Endothelial cell of umbilical vein (primary cell): Measurements from ENCODE around the gene CUL3. TPM values are rescaled to one million over a fixed set of nuclear protein-coding genes. Genes with fewer than 3 reads are reported as not detected.

Source experiments
- BruUV-seq: library from RNA; stranded (reverse); fragments of 400-500 nt; replicated peaks from 2 replicates; lab custom pipeline; 2021; lab: Mats Ljungman, UMichigan
- CTCF ChIA-PET: fragments of 300-600, 350-600 bp; sonication (Branson Sonifier 250); formaldehyde crosslinking; loops from one replicate; lab custom pipeline; 2021; ENCODE audit warnings: antibody characterized with exemption, inconsistent platforms; lab: Charles Lee
- POLR2A ChIA-PET: fragments of 300-600, 350-600 bp; sonication (Branson Sonifier 250); formaldehyde crosslinking; loops from one replicate; lab custom pipeline; 2021; ENCODE audit warnings: antibody characterized with exemption, inconsistent platforms; lab: Charles Lee
- DNase-seq: peaks from one replicate; pipeline ENCODE4 v3.0.0-alpha.2; 2011; ENCODE audit warnings: low read depth, low spot score
- FAIRE-seq: peaks from 2 replicates; lab custom pipeline; 2011; peaks lifted over from hg19 to GRCh38; lab: Jason Lieb, UNC
- H2AFZ ChIP-seq: 2 replicates; pipeline ENCODE4 v1.6.0; 2012; ENCODE audit warnings: low read depth, low read length, control low read depth, inconsistent platforms
- H3K27ac ChIP-seq: 2 replicates; pipeline ENCODE4 v1.5.1; 2011; ENCODE audit warnings: low read depth, mild to moderate bottlenecking, control low read depth, low read length, moderate library complexity; ENCODE audit not compliant: insufficient read depth
- H3K27me3 ChIP-seq, 2 experiments: 2 replicates each; pipeline versions ENCODE4 v1.6.0 to v1.6.1; 2011; ENCODE audit warnings: low read length in 2 of 2, mixed read lengths in 1 of 2; ENCODE audit not compliant: control insufficient read depth in 2 of 2, insufficient read depth in 2 of 2
- H3K36me3 ChIP-seq, 2 experiments: 2 replicates in 1 of 2; 3 replicates in 1 of 2; pipeline ENCODE4 v1.5.1; 2011; ENCODE audit warnings: low read length in 2 of 2, mild to moderate bottlenecking in 1 of 2, moderate library complexity in 1 of 2; ENCODE audit not compliant: control insufficient read depth in 2 of 2, insufficient read depth in 2 of 2; ENCODE audit errors: extremely low read depth in 1 of 2
- H3K4me1 ChIP-seq: 3 replicates; pipeline ENCODE4 v1.5.1; 2011; ENCODE audit warnings: mild to moderate bottlenecking, low read length; ENCODE audit not compliant: control insufficient read depth, insufficient read depth; ENCODE audit errors: extremely low read depth
- H3K4me2 ChIP-seq: 2 replicates; pipeline ENCODE4 v1.6.1; 2011; ENCODE audit warnings: low read length, control low read depth, mixed read lengths; ENCODE audit not compliant: insufficient read depth
- H3K4me3 ChIP-seq, 3 experiments: fragments of 200-600 bp in 1 of 3; sonication (generic), shearing (Covaris generic) in 1 of 3; replicated peaks in 1 of 3; 2 replicates each; pipeline ENCODE4 v1.5.1; 2011 to 2016; ENCODE audit warnings: control low read depth in 3 of 3, low read length in 3 of 3, mild to moderate bottlenecking in 2 of 3, inconsistent platforms in 1 of 3, low read depth in 1 of 3, moderate library complexity in 1 of 3; ENCODE audit not compliant: insufficient read depth in 1 of 3
- H3K79me2 ChIP-seq: 2 replicates; pipeline ENCODE4 v1.6.0; 2012; ENCODE audit warnings: low read length, inconsistent platforms; ENCODE audit not compliant: control insufficient read depth, insufficient read depth
- H3K9ac ChIP-seq: replicated peaks from 2 replicates; pipeline ENCODE3; 2011; ENCODE audit warnings: low read length, control low read depth; ENCODE audit not compliant: insufficient read depth; ENCODE audit errors: extremely low read depth
- H3K9me1 ChIP-seq: replicated peaks from 3 replicates; pipeline ENCODE4 v1.6.0; 2011; ENCODE audit warnings: mild to moderate bottlenecking, low read length; ENCODE audit not compliant: control insufficient read depth, insufficient read depth; ENCODE audit errors: extremely low read depth
- H3K9me3 ChIP-seq: replicated peaks from 2 replicates; pipeline ENCODE4 v1.5.1; 2012; ENCODE audit warnings: low read length, inconsistent platforms; ENCODE audit not compliant: control insufficient read depth, insufficient read depth
- H4K20me1 ChIP-seq: replicated peaks from 2 replicates; pipeline ENCODE3; 2011; ENCODE audit warnings: mild to moderate bottlenecking, low read length; ENCODE audit not compliant: control insufficient read depth, insufficient read depth; ENCODE audit errors: extremely low read depth
- CTCF ChIP-seq, 2 donors: IDR thresholded peaks; 1 replicate in 1 of 2; 2 replicates in 1 of 2; pipeline ENCODE4 v1.5.1; 2011; ENCODE audit warnings: low read length in 2 of 2, mild to moderate bottlenecking in 2 of 2, moderate library complexity in 2 of 2, control low read depth in 1 of 2, inconsistent platforms in 1 of 2, low read depth in 1 of 2; ENCODE audit not compliant: insufficient read depth in 1 of 2; ENCODE audit errors: extremely low read depth in 1 of 2
- EZH2 ChIP-seq: IDR thresholded peaks from 2 replicates; pipeline ENCODE4 v1.6.1; 2012; ENCODE audit warnings: borderline replicate concordance, low read depth, mild to moderate bottlenecking, moderate library complexity, low read length, inconsistent platforms; ENCODE audit not compliant: severe bottlenecking
- FOS ChIP-seq: IDR thresholded peaks from 2 replicates; pipeline ENCODE4 v1.6.1; 2011; ENCODE audit warnings: mild to moderate bottlenecking, low read length, moderate library complexity, borderline replicate concordance; ENCODE audit not compliant: insufficient read depth
- GATA2 ChIP-seq: IDR thresholded peaks from 2 replicates; pipeline ENCODE4 v1.7.0; 2011; ENCODE audit warnings: low read depth, mild to moderate bottlenecking, moderate library complexity, mixed read lengths, low read length; ENCODE audit not compliant: insufficient read length, insufficient read depth
- JUN ChIP-seq: IDR thresholded peaks from 2 replicates; pipeline ENCODE4 v1.6.1; 2011; ENCODE audit warnings: borderline replicate concordance, low read depth; ENCODE audit not compliant: insufficient read length, insufficient read depth
- MAX ChIP-seq: IDR thresholded peaks from 2 replicates; pipeline ENCODE4 v1.6.1; 2011; ENCODE audit not compliant: insufficient read depth, insufficient read length
- MYC ChIP-seq: IDR thresholded peaks from one replicate; pipeline ENCODE4 v1.6.1; 2011; ENCODE audit warnings: mild to moderate bottlenecking, low read depth, low read length
- POLR2A ChIP-seq: IDR thresholded peaks from 2 replicates; pipeline ENCODE4 v1.6.1; 2012; ENCODE audit warnings: low read depth, mild to moderate bottlenecking, control low read depth, low read length
- POLR2AphosphoS5 ChIP-seq: IDR thresholded peaks from 2 replicates; pipeline ENCODE4 v1.6.1; 2012; ENCODE audit warnings: low read depth, mild to moderate bottlenecking, control low read depth, low read length, moderate library complexity; ENCODE audit not compliant: insufficient read depth
- dilution Hi-C: fragments of 300-500 bp; cut with MboI; formaldehyde crosslinking; loops from one replicate; pipeline ENCODE4 v1.15.0; 2019; ENCODE audit warnings: low sequenced_read_pairs; ENCODE audit not compliant: extremely low pct_ligation_motif_present
- intact Hi-C: fragments of 100-400 bp; cut with micrococcal nuclease; formaldehyde crosslinking; loops from one replicate; pipeline ENCODE4 v1.10.0; 2022
- polyA plus RNA-seq, 4 experiments: library from polyadenylated mRNA; depleted of rRNA in 3 of 4; stranded (reverse) in 3 of 4; unstranded in 1 of 4; fragments of >200 nt; gene quantifications; 2 replicates each; pipeline versions ENCODE4 v1.2.1 to v1.2.3, GENCODE V29; 2011 to 2012; ENCODE audit warnings: missing spikeins in 1 of 4
- total RNA-seq: library from RNA; stranded (reverse); gene quantifications from 2 replicates; pipeline ENCODE4 v1.2.3, GENCODE V29; 2021

Gene CUL3
- total and polyA plus RNA-seq, 2 donors (not counting 3 experiments of a cell fraction or from before 2014, with no cell fraction given): 22.7 to 82.3 TPM

GRCh38 chr2:224598678-224599077 is 13.5 kb upstream of the CUL3 start:
- ChIA-PET POLR2A (no interaction called here), CTCF (interaction anchor here (1.7 kb wide), 1 partner anchor 8 kb away, joined by 4 read pairs; no protein-coding TSS in a partner anchor)
- intact Hi-C loops: no loop called here
- Histone ChIP-seq H3K27ac (no peak overlapping the region), H3K27me3 (peaks cover 0 to 4% of the 10 kb centered on the region in 2 experiments), H3K4me1 (no peaks in the 10 kb centered on the region), H2AFZ (no peak overlapping the region), H3K9ac (no peak overlapping the region), H4K20me1 (no peaks in the 10 kb centered on the region), H3K36me3 (no peaks in the 10 kb centered on the region), H3K79me2 (no peaks in the 10 kb centered on the region), H3K4me3 (no peak overlapping the region), H3K9me1 (no peaks in the 10 kb centered on the region), H3K9me3 (no peaks in the 10 kb centered on the region), H3K4me2 (no peak overlapping the region)
- TF ChIP-seq GATA2 (no peak), JUN (no peak), EZH2 (no peak), FOS (no peak), POLR2A (no peak), POLR2AphosphoS5 (no peak), MAX (no peak), CTCF (IDR thresholded peaks at IDR 0.05; ENCODE audit: extremely low read depth in 1 of 2, insufficient read depth in 1 of 2, low read depth in 1 of 2, low read length in 2 of 2) (no peak), MYC (no peak)
- no peak for DNase-seq
- no peak for FAIRE-seq
- no TSS peak for BruUV-seq
- dilution Hi-C loops: no loop called here
